Upper lobe of right lung (tissue), 1 donor: Measurements from ENCODE around the gene PLCH1. TPM values are rescaled to one million over a fixed set of nuclear protein-coding genes. Genes with fewer than 3 reads are reported as not detected.

Experiments used
- ATAC-seq: fragments of 200-7000 bp; cut with Tn5 transposase; one replicate; pipeline ENCODE4 v1.9.1; 2020; ENCODE audit warnings: mild to moderate bottlenecking, moderate library complexity
- DNase-seq: peaks from one replicate; pipeline ENCODE4 v3.0.0-alpha.2; 2020
- H3K27ac ChIP-seq: fragments of 200-600 bp; one replicate; pipeline ENCODE4 v1.8.0; 2022
- H3K27me3 ChIP-seq: fragments of 200-600 bp; one replicate; pipeline ENCODE4 v1.8.0; 2022; ENCODE audit warnings: mild to moderate bottlenecking
- H3K36me3 ChIP-seq: fragments of 200-600 bp; one replicate; pipeline ENCODE4 v1.8.0; 2022
- H3K4me1 ChIP-seq: fragments of 200-600 bp; one replicate; pipeline ENCODE4 v1.8.0; 2022
- H3K4me3 ChIP-seq: fragments of 200-600 bp; one replicate; pipeline ENCODE4 v1.8.0; 2022; ENCODE audit warnings: mild to moderate bottlenecking
- H3K9me3 ChIP-seq: fragments of 200-600 bp; one replicate; pipeline ENCODE4 v1.8.0; 2022
- CTCF ChIP-seq: fragments of 200-600 bp; IDR thresholded peaks from one replicate; pipeline ENCODE4 v1.8.0; 2022; ENCODE audit warnings: antibody characterized with exemption
- intact Hi-C: fragments of 100-400 bp; cut with DNase I; formaldehyde crosslinking; loops from one replicate; pipeline ENCODE4 v1.11.0; 2022
- total RNA-seq: library from RNA; stranded (reverse); fragmentation: NEBNext Ultra II Directional; extraction: Animal tissue kit (Norgen Biotek cat#: 25700); gene quantifications from one replicate; pipeline ENCODE4 v1.2.1, GENCODE V29; 2021
- donor health status: DM: no; HTN: yes; CAD: no; lungs with severe emphysema.

The PLCH1 gene
- total RNA-seq, 1 donor from 2014 or later: 12.1 TPM

GRCh38 chr3:155785662-155786295 is 40.9 kb upstream of the PLCH1 start:
- no peak for DNase-seq
- no peak for ATAC-seq

GRCh38 chr3:155782390-155782953 is 37.6 kb upstream of the PLCH1 start:
- Histone ChIP-seq H3K27me3 (no peaks in the 10 kb centered on the region), H3K36me3 (no peaks in the 10 kb centered on the region), H3K27ac (no peak overlapping the region), H3K4me1 (no peaks in the 10 kb centered on the region), H3K9me3 (no peaks in the 10 kb centered on the region), H3K4me3 (no peak overlapping the region)
- intact Hi-C loops: no loop called here
- DNase-seq: no peak
- no peak for TF ChIP-seq CTCF
- ATAC-seq: no peak

More at GRCh38 chr3:155785662-155786295, 40.9 kb upstream of the PLCH1 start:
- Histone ChIP-seq H3K4me1 (no peaks in the 10 kb centered on the region), H3K27me3 (no peaks in the 10 kb centered on the region), H3K36me3 (no peaks in the 10 kb centered on the region), H3K4me3 (no peak overlapping the region), H3K9me3 (no peaks in the 10 kb centered on the region), H3K27ac (no peak overlapping the region)
- intact Hi-C loops: no loop called here
- no peak for TF ChIP-seq CTCF

- DNase-seq (no peak), ATAC-seq (no peak)
- intact Hi-C loops: no loop called here
- Histone ChIP-seq H3K4me3 (no peak overlapping the region), H3K27ac (no peak overlapping the region), H3K4me1 (no peaks in the 10 kb centered on the region), H3K36me3 (no peaks in the 10 kb centered on the region), H3K9me3 (no peaks in the 10 kb centered on the region), H3K27me3 (no peaks in the 10 kb centered on the region)
- no peak for TF ChIP-seq CTCF
These were observed 35.4 kb upstream of the PLCH1 start for GRCh38 chr3:155780291-155780690.

GRCh38 chr3:155778462-155778861 is 33.6 kb upstream of the PLCH1 start:
- Histone ChIP-seq H3K4me1 (no peaks in the 10 kb centered on the region), H3K27ac (no peak overlapping the region), H3K9me3 (no peaks in the 10 kb centered on the region), H3K4me3 (no peak overlapping the region), H3K36me3 (peaks cover 5% of the 10 kb centered on the region), H3K27me3 (no peaks in the 10 kb centered on the region)
- intact Hi-C loops: no loop called here
- TF ChIP-seq CTCF: no peak
- DNase-seq: no peak
- no peak for ATAC-seq

- H3K36me3 ChIP-seq: peaks cover 5% of the 10 kb centered on the region
- no peak for TF ChIP-seq CTCF
- DNase-seq (no peak), ATAC-seq (no peak)
- no peaks in the 10 kb centered on the region for H3K9me3 ChIP-seq
- no peaks in the 10 kb centered on the region for H3K4me1 ChIP-seq
- H3K27me3 ChIP-seq: no peaks in the 10 kb centered on the region
- intact Hi-C loops: no loop called here
- no peak overlapping the region for H3K27ac ChIP-seq
- H3K4me3 ChIP-seq: no peak overlapping the region
These were observed 27.9 kb upstream of the PLCH1 start for GRCh38 chr3:155772801-155773200.

GRCh38 chr3:155771126-155771525 is 26.3 kb upstream of the PLCH1 start:
- DNase-seq (no peak), ATAC-seq (no peak)
- no peaks in the 10 kb centered on the region for H3K9me3 ChIP-seq
- no peak overlapping the region for H3K4me3 ChIP-seq
- H3K27ac ChIP-seq: no peak overlapping the region
- H3K36me3 ChIP-seq: peaks cover 13% of the 10 kb centered on the region
- H3K4me1 ChIP-seq: no peaks in the 10 kb centered on the region
- no peak for TF ChIP-seq CTCF
- intact Hi-C loops: no loop called here
- H3K27me3 ChIP-seq: no peaks in the 10 kb centered on the region
